GM19328 (cell line): ENCODE measurements around the gene TK2.
"Not testable (repeated sequence)": the region's sequence is repeated elsewhere in the genome, so short reads cannot be mapped to it uniquely, and the experiment has no call there.

Experiments used
- ATAC-seq: cut with Tn5 transposase; IDR thresholded peaks from one replicate; pipeline ENCODE4 v1.9.1; 2021; ENCODE audit warnings: mild to moderate bottlenecking, moderate library complexity; ENCODE audit not compliant: unreplicated experiment

The TK2 gene

DNA sequence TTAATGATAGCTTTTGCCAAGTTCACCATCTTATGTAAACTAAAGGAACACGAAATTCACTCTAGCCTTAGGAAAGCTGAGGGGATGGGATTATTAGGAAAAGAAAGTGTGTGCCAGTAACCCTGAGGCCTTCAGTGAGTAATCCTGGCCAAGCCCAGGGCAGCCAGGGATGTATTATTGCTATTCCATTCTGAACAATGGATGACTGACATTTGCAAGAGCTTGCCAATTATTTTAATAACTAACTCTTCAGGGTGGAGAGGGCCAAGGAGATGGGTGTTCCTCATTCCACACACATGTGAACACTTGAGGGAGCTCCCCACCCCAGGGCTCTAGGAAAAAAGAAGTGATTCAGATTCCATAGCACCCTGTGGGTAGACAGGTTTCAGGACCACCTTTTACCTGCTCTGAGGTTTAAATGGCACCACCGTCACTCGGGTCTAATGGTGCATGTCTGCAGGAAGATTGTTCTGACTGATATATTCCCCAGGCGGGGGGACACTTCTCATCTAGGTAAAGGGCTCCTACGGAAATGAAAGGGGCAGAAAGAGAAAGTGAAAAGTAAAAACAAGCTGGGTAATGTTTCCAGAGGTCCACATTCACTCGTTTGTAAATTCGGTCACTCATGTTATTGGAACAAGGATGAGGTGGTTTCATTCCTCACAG, 41.5 kb downstream of the TK2 start:
- ATAC-seq, result no peak

- no peak for ATAC-seq
Observed at GRCh38 chr16:66507731-66508239, 42.1 kb downstream of the TK2 start.

- no peak for ATAC-seq
Observed at GRCh38 chr16:66503612-66504011, 46.3 kb downstream of the TK2 start.

DNA sequence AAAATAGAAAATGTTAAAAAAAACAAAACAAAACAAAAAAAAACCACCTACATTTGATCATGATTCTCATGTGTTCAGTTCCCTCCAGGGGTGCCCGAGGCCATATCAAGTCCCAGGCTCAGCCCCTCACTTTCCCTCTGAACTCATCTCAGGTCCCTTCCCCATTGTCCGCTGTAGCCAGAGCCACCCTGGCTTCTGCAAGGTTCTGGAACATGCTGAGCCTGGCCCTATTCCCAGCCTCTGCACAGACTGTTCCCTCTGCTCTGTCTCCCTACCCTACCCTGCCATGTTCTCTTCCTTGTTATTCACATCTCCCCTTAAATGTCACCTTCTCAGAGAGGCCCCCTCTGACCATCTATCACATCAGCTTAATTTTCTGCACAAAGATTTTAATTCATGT, 46.9 kb downstream of the TK2 start:
- ATAC-seq, result no peak

DNA sequence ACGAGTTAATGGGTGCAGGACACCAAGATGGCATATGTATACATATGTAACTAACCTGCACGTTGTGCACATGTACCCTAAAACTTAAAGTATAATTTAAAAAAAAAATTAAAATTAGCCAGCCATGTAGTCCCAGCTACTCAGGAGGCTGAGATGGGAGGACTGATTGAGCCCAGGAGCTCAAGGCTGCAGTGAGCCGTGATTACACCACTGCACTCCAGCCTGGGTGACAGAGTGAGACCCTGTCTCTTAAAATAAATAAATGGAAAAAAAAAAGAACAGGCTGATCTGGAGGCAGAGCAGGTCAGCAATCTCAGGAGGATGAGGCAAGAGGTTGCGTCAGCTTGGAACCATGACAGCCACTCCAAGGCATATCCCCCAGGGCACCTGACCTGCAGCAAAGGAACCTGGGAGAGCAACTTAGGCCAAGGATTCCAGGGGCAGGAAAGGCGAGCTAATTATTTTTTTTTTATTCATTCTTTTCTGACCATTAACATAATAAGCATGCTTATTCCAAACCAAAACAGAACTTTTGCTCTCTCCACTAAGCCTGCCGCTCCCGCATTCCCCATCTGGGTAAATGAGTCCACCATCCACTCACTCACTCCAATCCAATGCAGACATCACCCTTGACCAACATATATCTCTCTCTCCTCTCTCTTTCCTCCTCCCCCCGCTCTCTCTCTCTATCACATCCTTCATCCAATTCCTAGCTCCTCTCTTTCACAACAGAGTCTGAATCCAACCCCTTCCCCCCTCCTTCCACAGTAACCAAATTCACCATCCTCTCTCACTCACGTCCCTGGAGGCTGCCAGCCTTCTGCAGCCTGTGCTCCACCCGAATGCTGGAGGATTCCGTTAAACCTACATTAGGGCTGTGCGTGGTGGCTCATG, 47.7 kb downstream of the TK2 start:
- no peak for ATAC-seq

- not testable (repeated sequence) for ATAC-seq
Observed at GRCh38 chr16:66501563-66501962, 48.4 kb downstream of the TK2 start.

DNA sequence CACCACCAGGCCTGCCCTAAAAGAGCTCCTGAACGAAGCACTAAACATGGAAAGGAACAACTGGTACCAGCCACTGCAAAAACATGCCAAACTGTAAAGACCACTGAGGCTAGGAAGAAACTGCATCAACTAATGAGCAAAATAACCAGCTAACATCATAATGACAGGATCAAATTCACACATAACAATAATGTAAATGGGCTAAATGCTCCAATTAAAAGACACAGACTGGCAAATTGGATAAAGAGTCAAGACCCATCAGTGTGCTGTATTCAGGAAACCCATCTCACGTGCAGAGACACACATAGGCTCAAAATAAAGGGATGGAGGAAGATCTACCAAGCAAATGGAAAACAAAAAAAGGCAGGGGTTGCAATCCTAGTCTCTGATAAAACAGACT, 52.0 kb downstream of the TK2 start:
- ATAC-seq, result not testable (repeated sequence)

DNA sequence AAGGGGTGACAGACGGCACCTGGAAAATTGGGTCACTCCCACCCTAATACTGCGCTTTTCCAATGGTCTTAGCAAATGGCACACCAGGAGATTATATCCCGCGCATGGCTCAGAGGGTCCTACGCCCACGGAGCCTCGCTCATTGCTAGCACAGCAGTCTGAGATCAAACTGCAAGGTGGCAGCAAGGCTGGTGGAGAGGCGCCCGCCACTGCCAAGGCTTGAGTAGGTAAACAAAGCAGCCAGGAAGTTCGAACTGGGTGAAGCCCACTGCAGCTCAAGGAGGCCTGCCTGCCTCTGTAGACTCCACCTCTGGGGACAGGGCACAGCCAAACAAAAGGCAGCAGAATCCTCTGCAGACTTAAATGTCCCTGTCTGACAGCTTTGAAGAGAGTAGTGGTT, 53.7 kb downstream of the TK2 start:
- not testable (repeated sequence) for ATAC-seq

- ATAC-seq, result no peak
Observed at GRCh38 chr16:66495440-66495839, 54.5 kb downstream of the TK2 start.

GRCh38 chr16:66494916-66495315, 55.0 kb downstream of the TK2 start:
- no peak for ATAC-seq

DNA sequence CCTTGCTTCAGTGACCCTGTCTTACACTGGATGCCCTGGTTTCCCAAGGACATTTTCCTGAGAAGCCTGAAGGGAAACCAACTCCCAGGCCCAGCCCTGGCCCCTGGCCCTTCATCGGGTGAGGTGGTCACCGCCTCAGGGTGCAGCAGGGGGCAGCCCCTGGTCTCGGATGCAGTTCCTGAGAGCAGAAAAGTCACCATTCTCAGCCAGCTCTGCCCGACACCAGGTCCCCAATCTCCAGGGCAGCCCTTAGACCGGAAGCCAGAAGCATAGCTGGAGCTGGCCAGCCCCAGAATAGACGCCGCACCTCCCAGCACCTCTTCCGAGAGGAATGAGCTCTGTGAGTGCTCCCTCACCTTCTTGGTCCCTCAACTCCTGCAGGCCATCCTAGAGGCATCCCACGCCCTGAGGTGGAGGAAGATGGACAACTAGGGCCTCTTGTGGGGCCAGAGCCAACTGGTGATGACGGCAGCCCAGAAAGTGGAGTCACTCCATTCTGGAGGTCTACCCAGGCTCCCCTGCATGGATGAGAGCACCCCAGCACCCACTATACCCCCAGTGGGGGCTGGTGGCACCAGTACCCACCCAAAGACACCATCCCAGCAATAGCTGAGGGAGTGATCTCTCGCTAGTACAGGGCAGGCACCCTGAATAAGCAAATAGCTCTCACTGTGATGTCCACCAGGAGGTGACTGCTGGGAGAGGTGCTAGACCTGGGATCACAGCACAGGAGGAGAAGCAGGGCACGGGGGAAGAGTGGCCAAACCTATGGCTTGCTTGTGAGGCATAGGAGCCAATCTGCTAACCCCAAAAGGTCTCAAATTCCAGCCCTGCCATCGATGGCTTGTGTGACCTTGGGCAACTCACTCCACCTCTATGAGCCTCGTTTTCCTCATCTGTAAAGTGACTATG, 56.2 kb downstream of the TK2 start:
- no peak for ATAC-seq

DNA sequence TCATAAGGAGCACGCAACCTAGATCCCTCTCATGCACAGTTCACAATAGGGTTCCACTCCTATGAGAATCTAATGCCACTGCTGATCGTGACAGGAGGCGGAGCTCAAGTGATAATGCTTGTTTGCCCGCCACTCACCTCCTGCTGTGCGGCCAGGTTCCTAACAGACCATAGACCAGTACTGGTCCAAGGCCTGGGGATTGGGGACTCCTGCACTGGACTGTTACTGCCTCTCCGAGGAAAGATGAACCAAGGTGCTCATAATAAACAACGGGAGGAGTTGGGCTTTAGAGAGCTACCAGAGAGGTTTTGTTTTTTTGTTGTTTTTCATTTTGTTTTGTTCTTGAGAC, 58.2 kb downstream of the TK2 start:
- no peak for ATAC-seq

DNA sequence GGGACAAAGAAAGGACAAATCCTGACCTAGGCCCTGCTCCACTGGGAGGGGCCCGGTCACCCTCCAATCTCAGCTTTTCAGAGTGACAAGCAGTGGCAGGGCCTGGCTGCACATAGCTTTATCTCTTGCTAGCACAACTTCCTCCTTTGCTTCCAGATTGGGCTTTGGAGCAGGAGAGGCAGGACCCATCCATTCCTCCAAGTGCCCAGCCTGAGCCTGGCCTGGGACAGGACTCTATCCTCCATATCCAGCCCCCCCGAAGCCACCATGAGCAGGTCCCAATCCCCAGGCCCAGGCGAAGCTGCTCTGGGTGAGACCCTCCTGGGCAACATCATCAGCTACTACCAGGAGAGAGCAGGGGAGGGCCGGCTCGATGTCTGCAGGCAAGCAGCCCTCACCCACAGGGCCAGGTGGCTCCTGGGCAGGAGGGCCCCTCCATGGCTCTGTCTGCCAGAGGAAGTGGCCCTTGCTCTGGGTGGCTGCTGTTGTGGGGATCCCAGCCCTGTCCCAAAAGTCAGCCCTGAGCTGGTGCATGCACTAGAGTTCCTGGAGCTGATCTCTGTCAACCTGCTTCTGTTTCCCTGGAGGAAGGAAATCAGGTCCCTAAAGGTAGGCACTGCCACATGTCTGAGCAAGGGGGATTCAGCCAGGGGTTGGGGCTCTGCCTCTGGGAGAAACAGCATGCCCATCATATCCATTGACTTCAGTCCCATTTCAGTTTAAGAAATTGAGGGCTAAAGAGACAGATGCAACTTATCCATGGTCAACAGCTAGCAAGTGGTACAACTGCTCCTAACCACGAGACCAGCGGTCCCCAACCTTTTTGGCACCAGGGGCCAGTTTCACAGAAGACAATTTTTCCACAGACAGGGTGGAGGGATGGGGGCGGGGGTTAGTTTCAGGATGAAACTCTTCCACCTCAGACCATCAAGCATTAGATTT, 58.9 kb downstream of the TK2 start:
- no peak for ATAC-seq

DNA sequence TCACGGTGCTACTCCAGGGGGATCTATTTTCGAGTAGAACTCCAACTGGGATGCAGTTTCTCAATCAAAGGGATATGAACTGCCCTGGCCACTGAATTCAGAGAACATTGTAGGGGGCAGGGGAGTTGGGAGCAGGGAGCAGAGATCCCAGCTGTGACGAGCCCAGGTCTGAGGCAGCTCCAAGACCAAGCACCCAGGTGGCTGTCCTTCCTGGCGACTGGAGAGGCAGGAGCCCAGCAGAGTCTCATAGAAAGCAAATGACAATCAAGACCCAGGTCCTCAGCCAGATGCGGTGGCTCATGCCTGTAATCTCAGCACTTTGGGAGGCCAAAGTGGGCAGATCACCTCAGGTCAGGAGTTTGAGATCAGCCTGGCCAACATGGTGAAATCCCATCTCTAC, 60.1 kb downstream of the TK2 start:
- no peak for ATAC-seq

DNA sequence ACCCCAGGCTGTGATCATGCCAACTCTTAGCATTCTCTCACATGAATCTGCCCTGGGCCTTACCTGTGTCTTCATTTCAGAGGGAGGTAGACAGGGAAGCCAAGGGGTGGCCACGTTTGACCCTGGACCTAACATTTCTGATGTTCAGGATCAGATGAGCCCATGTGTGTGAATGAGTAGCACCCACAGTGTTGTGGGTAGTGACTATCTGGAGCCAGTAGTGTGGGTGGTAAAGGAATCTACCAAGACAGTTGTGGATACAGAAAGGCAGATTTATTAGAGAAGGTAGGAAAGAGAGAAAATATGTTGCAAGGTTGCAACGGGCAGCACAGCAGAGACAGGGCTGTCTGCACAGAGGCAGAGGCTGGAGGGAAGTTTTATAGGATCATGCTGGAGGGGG, 60.5 kb downstream of the TK2 start:
- no peak for ATAC-seq

GRCh38 chr16:66488505-66488904, 61.4 kb downstream of the TK2 start:
- ATAC-seq, result no peak

DNA sequence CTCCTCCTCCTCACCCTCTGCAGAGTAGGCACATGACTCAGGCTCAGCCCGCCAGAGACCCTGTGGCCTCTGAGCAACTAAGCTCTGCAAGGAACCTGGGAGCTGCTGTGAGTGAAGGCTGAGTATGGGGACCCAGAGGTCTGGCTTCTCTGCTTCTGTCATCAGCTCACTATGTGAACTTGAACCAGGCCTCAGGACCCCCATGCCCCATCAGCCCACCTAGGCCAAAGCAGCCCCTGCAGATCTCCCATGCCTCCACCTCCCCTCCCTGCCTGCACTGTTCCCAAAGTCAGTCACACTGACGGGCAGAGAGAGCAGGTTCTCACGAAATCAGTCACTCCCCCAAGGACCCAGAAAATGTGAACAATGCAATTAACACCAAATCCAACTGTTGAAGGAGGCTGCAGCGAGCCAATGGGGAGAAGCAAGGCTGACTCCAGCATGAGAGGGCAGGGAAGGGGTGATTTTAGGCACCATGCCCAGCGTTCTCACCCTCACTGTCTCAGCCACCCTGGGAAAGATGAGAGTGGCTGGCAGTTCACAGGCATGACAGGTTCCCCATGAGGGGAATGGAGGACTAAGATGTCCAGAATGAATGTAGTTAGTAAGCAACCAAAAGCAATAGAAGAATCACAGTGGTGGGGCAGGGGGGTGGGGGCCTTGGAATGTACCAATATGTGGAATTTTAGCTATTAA, 62.2 kb downstream of the TK2 start:
- no peak for ATAC-seq

DNA sequence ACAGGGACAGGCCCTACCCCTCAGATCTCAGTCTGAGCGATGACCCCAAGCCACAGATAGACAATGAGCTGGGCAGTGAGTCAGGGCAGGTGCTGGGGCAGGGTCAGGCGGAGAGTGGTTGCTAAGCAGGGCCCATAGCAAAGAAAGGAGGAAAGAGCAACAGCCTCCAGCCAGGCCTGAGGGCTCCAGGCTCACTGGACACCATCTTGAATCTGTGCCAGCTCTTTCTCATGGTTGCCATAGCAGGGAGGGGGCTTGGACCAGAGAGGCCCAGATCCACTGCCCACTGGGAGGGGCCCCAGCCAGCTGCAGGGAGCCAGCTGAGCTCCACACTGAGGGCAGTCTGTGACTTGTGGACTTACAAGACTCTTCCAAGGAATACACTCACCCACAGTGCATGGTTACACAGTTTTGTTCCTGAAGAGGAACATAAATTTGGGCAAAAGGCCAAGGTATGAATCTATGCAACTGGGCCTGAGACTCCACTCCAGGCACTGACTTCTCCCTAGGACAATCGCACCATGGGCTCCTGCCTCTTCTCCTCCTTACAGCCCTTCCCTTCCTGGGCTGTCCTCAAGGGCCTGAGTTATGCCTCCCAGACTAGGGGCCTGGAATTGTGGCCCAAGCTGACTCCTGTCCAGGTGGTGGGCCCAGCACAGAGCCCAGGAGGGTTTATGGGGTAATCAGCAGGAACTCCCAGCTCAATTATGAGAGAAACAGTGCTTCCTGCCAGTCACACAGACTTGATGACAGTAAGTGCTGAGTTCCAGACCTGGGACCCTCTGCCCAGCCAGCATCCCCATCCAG, 62.9 kb downstream of the TK2 start:
- no peak for ATAC-seq
